Stimulated activated naive CD8-positive, alpha-beta T cell treated with anti-CD3 and anti-CD28 coated beads, Interleukin-15, Interleukin-2, amounts not matched to agents 100 U/mL and 50 U/mL, for 24 hours (primary cell): ENCODE results near the gene CPNE7.

Source experiments
- ATAC-seq: fragments of 150-1000 bp; cut with Tn5 transposase; one replicate; pipeline ENCODE4 v1.10.0; 2021
- DNase-seq: peaks from one replicate; pipeline ENCODE4 v3.0.0; 2021

Gene CPNE7

GRCh38 chr16:89602952-89603590, 27.5 kb downstream of the CPNE7 start:
- DNase-seq: no peak
- no peak for ATAC-seq

- ATAC-seq (no peak), DNase-seq (no peak)
Observed at GRCh38 chr16:89604764-89605163, 29.2 kb downstream of the CPNE7 start.

DNA sequence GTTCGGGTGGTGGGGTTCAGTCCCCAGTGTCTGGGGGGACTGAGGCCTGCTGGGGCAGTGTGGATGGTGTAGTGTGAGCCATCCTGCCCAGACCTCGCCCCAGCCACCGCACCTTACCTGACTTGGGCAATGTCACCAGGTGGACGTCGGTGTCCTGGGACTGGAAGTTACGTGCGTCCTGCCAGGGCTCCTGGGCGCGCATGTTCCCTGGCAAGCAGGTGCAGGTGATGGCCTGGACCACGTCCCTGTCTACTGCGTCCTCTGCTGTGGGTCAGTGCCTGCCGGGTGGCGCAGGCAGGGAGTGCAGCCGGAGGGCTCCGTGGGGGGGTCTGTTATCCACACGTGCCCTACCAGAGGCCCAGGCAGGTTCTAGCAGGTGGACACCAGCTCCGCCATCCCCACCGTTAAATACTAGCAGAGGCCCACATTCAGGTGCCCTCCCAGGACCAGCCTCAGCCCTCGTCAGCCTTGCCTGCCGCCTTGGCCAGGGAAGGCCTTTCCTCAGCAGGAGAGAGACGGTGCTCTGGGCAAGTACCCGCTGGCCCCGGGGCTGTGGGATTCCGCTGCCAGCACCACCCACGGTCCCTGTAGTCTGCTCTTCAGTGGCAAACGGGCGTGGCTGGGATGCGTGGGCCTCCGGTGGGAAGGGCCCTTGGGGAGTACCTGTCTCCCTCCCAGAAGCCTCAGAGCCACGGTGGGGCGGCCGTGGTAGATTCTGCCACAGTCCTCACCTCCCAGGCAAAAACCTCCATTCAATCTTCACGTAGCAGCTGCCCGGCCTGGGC, 29.8 kb downstream of the CPNE7 start:
- no peak for DNase-seq
- ATAC-seq: no peak

DNA sequence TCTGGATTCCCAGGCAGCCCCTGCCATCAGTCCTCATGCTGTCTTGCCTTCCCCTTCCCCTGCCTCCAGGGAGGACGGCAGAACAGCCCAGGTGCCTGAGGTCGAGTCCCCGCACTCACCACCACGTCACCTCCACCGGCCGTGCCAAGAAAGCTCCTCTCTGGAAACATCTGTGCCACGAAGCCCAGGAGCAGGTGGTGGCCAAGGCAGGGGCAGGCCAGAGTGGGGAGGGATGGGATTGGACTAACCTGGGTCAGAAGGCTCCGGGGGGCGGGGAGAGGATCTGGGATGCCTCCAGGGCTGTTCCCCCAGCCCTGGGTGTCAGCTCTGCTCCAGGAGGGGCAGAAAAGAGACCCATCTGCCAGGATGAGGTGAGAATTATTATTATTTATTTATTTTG, 30.4 kb downstream of the CPNE7 start:
- ATAC-seq (no peak), DNase-seq (no peak)

DNA sequence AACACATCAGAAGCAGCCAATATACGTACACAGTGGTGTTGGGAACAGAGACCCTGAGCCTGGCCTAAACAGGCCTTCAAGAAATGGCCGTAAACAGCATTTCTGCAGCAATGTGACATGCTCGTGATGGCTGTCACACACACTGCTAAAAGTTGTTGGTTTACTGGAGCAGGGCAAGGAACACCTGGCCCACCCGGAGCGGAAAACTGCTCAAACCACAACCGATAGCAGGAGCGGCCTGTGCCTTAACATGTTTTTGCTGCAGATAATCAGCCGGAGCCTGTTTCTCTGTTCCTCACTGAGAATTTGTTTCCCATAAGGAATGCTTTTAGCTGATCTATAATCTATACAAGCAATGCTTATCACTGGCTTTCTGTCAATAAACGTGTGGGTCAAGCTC, 31.9 kb downstream of the CPNE7 start:
- no peak for DNase-seq
- no peak for ATAC-seq

DNA sequence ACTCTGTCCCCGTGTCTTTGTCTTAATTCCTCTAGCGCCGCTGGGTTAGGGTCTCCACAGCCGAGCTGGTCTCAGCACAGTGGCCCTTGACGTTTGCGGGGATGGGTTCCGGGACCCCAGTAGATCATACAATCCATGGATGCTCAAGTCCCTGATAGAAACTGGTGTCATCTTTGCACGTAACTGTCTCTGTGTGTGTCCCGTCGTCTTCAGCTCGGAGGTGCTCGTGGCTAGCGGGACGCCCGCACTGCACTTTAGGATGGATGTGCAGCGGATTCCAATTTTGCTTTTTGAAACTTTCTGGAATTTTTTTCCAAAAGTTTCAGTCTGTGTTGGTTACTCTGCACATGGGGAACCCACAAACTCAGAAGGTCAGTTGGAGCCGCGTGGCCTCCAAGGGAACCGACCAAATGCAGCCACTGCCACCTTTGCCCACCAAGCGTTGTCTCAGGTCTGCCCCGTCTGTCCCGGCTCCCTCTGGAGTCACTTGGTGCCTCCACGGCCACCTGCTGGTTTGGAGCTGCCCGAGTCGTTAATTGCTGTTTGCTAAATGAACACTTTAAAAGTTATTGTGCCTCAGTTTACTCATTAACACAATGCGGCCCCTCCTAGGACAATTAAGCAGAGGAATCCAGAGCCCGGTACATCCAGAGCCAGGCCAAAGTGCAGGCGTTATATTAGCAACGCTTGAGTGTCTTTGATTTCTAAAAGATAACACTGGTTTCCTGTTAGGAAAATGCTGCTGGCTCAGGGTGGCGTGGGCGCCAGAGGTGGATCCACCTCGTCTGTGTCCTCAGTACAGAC, 32.6 kb downstream of the CPNE7 start:
- DNase-seq (no peak), ATAC-seq (no peak)

DNA sequence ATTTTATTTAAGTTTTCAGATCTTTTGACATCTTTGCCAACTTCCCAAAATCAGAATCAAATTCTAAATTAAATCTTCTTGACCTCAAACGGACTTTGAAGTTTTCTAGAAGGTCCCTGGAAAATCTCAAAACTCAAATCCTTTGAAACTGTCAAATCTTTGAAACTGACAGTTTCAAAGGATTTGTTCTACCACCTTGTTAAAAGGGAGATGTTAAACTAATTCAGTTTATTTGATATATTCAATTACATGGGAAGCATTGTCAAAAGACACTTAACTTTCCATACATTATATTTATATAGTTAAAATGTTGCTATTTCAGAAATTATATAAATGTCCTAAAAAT, 34.5 kb downstream of the CPNE7 start:
- ATAC-seq: no peak
- DNase-seq: no peak

- DNase-seq (no peak), ATAC-seq (no peak)
Observed at GRCh38 chr16:89612415-89613166, 37.0 kb downstream of the CPNE7 start.

GRCh38 chr16:89613231-89613953, 37.8 kb downstream of the CPNE7 start, which contains the start of gene DPEP1:
DPEP1 (plus strand) TSS chr16:89613642; CDS start chr16:89630411, 16,769 bp downstream.
- DNase-seq (no peak), ATAC-seq (no peak)

GRCh38 chr16:89613954-89614459, 38.4 kb downstream of the CPNE7 start:
- ATAC-seq (no peak), DNase-seq (no peak)

GRCh38 chr16:89615176-89615575, 39.6 kb downstream of the CPNE7 start:
- ATAC-seq (no peak), DNase-seq (no peak)

DNA sequence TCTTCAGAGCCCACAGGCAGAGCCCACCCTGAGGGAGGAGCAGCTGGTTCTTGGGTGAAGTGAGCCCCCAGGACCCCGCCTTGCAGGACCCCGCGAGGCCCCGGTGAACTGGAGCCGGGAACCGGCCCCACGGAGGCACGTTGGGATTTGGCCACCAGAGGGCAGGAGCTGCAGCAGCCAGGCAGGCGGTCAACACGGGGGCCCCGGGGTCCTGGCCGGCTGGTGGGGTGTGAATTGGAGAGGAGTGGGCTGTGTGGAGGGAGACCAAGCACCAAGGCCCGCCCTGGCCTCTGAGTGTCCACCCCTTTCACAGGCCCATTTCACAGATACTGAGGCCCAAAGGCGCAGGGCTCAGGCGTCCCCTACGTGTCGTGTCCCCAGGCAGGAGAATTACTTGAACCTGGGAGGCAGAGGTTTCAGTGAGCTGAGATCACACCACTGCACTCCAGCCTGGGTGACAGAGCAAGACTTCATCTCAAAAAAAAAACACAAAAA, 40.1 kb downstream of the CPNE7 start:
- DNase-seq: peak; percentile 52
- ATAC-seq: no peak

DNA sequence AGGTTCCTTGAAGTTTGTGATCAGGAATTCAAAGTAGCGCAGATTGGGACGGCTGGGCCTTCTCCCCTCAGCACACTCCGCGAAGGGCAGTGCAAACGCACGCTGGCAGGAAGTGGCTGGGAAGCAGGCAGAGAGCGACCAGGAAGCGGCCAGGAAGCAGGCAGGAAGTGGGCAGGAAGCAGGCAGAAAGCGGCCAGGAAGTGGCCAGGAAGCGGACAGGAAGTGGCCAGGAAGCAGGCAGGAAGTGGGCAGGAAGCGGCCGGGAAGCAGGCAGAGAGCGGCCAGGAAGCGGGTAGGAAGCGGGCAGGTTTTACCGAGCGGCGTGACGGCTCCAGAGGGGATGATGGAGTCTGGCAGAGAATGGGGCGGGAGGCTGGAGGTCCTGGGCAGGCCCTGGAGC, 41.1 kb downstream of the CPNE7 start:
- no peak for DNase-seq
- no peak for ATAC-seq

- no peak for DNase-seq
- no peak for ATAC-seq
Observed at GRCh38 chr16:89617036-89617435, 41.5 kb downstream of the CPNE7 start.

DNA sequence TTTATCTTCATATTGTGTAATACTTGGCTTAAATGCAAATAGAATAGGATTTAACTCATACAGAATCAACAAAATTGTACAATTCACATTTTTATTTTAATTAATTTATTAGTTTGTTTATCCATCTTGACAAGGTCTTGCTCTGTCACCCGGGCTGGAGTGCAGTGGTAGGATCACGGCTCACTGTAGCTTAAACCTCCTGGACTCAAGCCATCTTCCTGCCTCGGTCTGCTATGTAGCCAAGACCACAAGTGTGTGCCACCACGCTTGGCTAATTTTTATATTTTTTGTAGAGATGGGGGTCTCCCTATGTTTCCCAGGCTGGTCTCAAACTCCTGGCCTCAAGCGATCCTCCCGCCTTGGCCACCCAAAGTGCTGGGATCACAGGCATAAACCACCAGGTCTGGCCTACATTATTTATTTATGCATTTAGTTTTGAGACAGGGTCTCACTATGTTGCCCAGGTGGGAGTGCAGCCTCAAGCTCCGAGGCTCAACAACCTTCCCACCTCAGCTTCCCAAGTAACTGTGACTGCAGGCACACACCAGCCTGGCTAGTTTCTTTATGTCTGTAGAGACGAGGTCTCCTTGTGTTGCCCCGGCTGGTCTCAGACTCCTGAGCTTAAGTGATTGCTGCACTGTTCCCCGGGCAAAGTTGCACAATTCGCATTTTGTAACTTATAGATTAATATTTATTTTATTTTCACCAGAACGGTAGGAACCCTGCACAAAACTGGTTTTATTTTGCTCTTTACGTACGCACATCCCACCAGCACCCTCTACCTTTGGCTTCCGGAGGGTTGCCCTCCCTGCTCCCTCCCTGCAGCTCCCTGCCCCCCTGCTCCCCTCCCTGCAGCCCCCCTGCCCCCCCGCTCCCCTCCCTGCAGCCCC, 42.8 kb downstream of the CPNE7 start:
- DNase-seq (no peak), ATAC-seq (no peak)

GRCh38 chr16:89619840-89620239, 44.3 kb downstream of the CPNE7 start:
- ATAC-seq (no peak), DNase-seq (no peak)

- no peak for ATAC-seq
- DNase-seq: no peak
Observed at GRCh38 chr16:89620406-89620841, 44.9 kb downstream of the CPNE7 start.

DNA sequence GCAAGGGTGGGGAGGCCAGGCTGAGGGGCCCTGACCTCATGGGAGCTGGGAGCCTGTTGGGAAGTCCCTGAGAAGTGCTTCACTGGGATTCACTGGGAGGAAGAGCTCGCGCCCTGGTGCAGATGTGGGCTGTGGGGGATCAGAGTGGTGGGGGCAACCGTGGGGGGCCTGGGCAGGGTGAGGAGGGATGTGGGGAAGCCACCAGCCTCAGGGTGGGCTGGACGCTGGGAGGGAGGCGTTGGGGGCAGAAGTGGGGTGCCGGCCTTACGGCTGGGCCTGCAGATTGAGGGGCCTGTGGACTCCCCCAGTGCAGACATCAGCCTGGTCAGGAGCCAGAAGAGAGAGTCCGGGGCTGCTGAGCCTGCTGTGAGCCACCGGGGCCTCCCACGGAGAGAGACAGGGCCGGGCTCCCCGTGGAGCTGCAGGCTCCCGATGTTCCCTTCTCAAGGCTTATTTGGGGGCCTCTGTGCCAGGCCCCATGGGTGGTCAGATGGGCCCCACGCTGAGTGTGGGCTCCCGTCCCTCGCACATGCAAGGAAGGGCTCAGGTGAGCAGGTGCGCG, 45.7 kb downstream of the CPNE7 start:
- no peak for DNase-seq
- ATAC-seq: no peak

GRCh38 chr16:89621698-89622409, 46.3 kb downstream of the CPNE7 start:
- no peak for ATAC-seq
- DNase-seq: no peak
